ENCODE data around the gene GCGR. TPM values are rescaled to one million over a fixed set of nuclear protein-coding genes. Genes with fewer than 3 reads are reported as not detected.

GCGR gene
- total RNA-seq, 1 experiment from 2014 or later, result 1.4 TPM

GRCh38 chr17:81811705-81812570 lies 8.0 kb downstream of the GCGR start (continued):
- TF ChIP-seq TCF7 (CRISPR knock-in tag; IDR thresholded peaks at IDR 0.05; ENCODE audit: low read depth) (no peak), SMAD3 (CRISPR knock-in tag; IDR thresholded peaks at IDR 0.05; ENCODE audit: borderline replicate concordance) (no peak), ELF4 (CRISPR knock-in tag; IDR thresholded peaks at IDR 0.05; ENCODE audit: low read depth) (no peak)

GRCh38 chr17:81812571-81813370 lies 8.8 kb downstream of the GCGR start:
- H3K36me3 Mint-ChIP-seq, result no peaks in the 10 kb centered on the region
- no peaks in the 10 kb centered on the region for H3K4me1 Mint-ChIP-seq
- no peaks in the 10 kb centered on the region for H3K27me3 Mint-ChIP-seq (ENCODE audit: low read depth)
- no peak overlapping the region for H3K27ac Mint-ChIP-seq
- no peak for ATAC-seq
- DNase-seq (ENCODE audit: low spot score), result no peak
- no peaks in the 10 kb centered on the region for H3K9me3 Mint-ChIP-seq
- H3K4me3 Mint-ChIP-seq, result no peak overlapping the region
- POLR2A ChIA-PET, result no interaction called here
- TF ChIP-seq NFATC4 (CRISPR knock-in tag; IDR thresholded peaks at IDR 0.05) (no peak), CREB1 (CRISPR knock-in tag; IDR thresholded peaks at IDR 0.05) (no peak), FOXK1 (CRISPR knock-in tag; IDR thresholded peaks at IDR 0.05) (no peak), EMX1 (CRISPR knock-in tag; IDR thresholded peaks at IDR 0.05) (no peak), ATF3 (CRISPR knock-in tag; conservative IDR thresholded peaks at IDR 0.05) (no peak), NR2C2 (CRISPR knock-in tag; IDR thresholded peaks at IDR 0.05) (no peak), PRRX2 (CRISPR knock-in tag; IDR thresholded peaks at IDR 0.05) (no peak), ZBTB21 (CRISPR knock-in tag; IDR thresholded peaks at IDR 0.05; ENCODE audit: borderline replicate concordance) (no peak), SMAD3 (CRISPR knock-in tag; IDR thresholded peaks at IDR 0.05; ENCODE audit: borderline replicate concordance) (no peak), RORB (CRISPR knock-in tag; IDR thresholded peaks at IDR 0.05) (no peak), ZNF416 (CRISPR knock-in tag; IDR thresholded peaks at IDR 0.05) (no peak), JAZF1 (CRISPR knock-in tag; IDR thresholded peaks at IDR 0.05) (no peak)
- TF ChIP-seq, protein P1, sequence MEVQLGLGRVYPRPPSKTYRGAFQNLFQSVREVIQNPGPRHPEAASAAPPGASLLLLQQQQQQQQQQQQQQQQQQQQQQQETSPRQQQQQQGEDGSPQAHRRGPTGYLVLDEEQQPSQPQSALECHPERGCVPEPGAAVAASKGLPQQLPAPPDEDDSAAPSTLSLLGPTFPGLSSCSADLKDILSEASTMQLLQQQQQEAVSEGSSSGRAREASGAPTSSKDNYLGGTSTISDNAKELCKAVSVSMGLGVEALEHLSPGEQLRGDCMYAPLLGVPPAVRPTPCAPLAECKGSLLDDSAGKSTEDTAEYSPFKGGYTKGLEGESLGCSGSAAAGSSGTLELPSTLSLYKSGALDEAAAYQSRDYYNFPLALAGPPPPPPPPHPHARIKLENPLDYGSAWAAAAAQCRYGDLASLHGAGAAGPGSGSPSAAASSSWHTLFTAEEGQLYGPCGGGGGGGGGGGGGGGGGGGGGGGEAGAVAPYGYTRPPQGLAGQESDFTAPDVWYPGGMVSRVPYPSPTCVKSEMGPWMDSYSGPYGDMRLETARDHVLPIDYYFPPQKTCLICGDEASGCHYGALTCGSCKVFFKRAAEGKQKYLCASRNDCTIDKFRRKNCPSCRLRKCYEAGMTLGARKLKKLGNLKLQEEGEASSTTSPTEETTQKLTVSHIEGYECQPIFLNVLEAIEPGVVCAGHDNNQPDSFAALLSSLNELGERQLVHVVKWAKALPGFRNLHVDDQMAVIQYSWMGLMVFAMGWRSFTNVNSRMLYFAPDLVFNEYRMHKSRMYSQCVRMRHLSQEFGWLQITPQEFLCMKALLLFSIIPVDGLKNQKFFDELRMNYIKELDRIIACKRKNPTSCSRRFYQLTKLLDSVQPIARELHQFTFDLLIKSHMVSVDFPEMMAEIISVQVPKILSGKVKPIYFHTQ (CRISPR knock-in tag; IDR thresholded peaks at IDR 0.05), result no peak
- TF ChIP-seq, protein P2, sequence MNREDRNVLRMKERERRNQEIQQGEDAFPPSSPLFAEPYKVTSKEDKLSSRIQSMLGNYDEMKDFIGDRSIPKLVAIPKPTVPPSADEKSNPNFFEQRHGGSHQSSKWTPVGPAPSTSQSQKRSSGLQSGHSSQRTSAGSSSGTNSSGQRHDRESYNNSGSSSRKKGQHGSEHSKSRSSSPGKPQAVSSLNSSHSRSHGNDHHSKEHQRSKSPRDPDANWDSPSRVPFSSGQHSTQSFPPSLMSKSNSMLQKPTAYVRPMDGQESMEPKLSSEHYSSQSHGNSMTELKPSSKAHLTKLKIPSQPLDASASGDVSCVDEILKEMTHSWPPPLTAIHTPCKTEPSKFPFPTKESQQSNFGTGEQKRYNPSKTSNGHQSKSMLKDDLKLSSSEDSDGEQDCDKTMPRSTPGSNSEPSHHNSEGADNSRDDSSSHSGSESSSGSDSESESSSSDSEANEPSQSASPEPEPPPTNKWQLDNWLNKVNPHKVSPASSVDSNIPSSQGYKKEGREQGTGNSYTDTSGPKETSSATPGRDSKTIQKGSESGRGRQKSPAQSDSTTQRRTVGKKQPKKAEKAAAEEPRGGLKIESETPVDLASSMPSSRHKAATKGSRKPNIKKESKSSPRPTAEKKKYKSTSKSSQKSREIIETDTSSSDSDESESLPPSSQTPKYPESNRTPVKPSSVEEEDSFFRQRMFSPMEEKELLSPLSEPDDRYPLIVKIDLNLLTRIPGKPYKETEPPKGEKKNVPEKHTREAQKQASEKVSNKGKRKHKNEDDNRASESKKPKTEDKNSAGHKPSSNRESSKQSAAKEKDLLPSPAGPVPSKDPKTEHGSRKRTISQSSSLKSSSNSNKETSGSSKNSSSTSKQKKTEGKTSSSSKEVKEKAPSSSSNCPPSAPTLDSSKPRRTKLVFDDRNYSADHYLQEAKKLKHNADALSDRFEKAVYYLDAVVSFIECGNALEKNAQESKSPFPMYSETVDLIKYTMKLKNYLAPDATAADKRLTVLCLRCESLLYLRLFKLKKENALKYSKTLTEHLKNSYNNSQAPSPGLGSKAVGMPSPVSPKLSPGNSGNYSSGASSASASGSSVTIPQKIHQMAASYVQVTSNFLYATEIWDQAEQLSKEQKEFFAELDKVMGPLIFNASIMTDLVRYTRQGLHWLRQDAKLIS (CRISPR knock-in tag; IDR thresholded peaks at IDR 0.05; ENCODE audit: borderline replicate concordance), result no peak
- TF ChIP-seq, protein P3, sequence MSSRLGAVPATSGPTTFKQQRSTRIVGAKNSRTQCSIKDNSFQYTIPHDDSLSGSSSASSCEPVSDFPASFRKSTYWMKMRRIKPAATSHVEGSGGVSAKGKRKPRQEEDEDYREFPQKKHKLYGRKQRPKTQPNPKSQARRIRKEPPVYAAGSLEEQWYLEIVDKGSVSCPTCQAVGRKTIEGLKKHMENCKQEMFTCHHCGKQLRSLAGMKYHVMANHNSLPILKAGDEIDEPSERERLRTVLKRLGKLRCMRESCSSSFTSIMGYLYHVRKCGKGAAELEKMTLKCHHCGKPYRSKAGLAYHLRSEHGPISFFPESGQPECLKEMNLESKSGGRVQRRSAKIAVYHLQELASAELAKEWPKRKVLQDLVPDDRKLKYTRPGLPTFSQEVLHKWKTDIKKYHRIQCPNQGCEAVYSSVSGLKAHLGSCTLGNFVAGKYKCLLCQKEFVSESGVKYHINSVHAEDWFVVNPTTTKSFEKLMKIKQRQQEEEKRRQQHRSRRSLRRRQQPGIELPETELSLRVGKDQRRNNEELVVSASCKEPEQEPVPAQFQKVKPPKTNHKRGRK (CRISPR knock-in tag; IDR thresholded peaks at IDR 0.05; ENCODE audit: borderline replicate concordance), result no peak
- TF ChIP-seq, protein P4, sequence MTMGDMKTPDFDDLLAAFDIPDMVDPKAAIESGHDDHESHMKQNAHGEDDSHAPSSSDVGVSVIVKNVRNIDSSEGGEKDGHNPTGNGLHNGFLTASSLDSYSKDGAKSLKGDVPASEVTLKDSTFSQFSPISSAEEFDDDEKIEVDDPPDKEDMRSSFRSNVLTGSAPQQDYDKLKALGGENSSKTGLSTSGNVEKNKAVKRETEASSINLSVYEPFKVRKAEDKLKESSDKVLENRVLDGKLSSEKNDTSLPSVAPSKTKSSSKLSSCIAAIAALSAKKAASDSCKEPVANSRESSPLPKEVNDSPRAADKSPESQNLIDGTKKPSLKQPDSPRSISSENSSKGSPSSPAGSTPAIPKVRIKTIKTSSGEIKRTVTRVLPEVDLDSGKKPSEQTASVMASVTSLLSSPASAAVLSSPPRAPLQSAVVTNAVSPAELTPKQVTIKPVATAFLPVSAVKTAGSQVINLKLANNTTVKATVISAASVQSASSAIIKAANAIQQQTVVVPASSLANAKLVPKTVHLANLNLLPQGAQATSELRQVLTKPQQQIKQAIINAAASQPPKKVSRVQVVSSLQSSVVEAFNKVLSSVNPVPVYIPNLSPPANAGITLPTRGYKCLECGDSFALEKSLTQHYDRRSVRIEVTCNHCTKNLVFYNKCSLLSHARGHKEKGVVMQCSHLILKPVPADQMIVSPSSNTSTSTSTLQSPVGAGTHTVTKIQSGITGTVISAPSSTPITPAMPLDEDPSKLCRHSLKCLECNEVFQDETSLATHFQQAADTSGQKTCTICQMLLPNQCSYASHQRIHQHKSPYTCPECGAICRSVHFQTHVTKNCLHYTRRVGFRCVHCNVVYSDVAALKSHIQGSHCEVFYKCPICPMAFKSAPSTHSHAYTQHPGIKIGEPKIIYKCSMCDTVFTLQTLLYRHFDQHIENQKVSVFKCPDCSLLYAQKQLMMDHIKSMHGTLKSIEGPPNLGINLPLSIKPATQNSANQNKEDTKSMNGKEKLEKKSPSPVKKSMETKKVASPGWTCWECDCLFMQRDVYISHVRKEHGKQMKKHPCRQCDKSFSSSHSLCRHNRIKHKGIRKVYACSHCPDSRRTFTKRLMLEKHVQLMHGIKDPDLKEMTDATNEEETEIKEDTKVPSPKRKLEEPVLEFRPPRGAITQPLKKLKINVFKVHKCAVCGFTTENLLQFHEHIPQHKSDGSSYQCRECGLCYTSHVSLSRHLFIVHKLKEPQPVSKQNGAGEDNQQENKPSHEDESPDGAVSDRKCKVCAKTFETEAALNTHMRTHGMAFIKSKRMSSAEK (CRISPR knock-in tag; IDR thresholded peaks at IDR 0.05; ENCODE audit: borderline replicate concordance), result no peak
- CTCF ChIA-PET, result interaction anchor here (2.0 kb wide), 1 partner anchor 42 kb away, joined by 5 read pairs; no protein-coding TSS in a partner anchor

All from WTC11 (cell line).